Mesendoderm (in vitro differentiated cells): ENCODE results near the gene MOK.

Source experiments
- DNase-seq: peaks from one replicate; pipeline ENCODE4 v3.0.0; 2013
- H2AK5ac ChIP-seq: 2 replicates; pipeline ENCODE4 v1.6.1; 2013; ENCODE audit warnings: low read length, inconsistent platforms
- H2BK120ac ChIP-seq: 2 replicates; pipeline ENCODE4 v1.6.1; 2013; ENCODE audit warnings: low read depth, mild to moderate bottlenecking, low read length, moderate library complexity, mixed read lengths
- H2BK15ac ChIP-seq: replicated peaks from 2 replicates; pipeline ENCODE4 v1.6.1; 2013; ENCODE audit warnings: low read depth, mild to moderate bottlenecking, moderate library complexity
- H2BK5ac ChIP-seq: 2 replicates; pipeline ENCODE4 v1.6.1; 2013; ENCODE audit warnings: low read length, inconsistent platforms
- H3K18ac ChIP-seq: 2 replicates; pipeline ENCODE4 v1.6.1; 2013; ENCODE audit warnings: mild to moderate bottlenecking, low read length, mixed read lengths
- H3K23ac ChIP-seq: one replicate; pipeline ENCODE4 v1.6.1; 2013; ENCODE audit warnings: low read length
- H3K27ac ChIP-seq: 2 replicates; pipeline ENCODE4 v1.5.1; 2013; ENCODE audit warnings: low read depth, mild to moderate bottlenecking, inconsistent platforms, low read length, moderate library complexity
- H3K27me3 ChIP-seq: 2 replicates; pipeline ENCODE4 v1.6.1; 2013; ENCODE audit warnings: low read length, control low read depth, mild to moderate bottlenecking, inconsistent platforms; ENCODE audit not compliant: insufficient read depth, poor library complexity
- H3K36me3 ChIP-seq: 2 replicates; pipeline ENCODE4 v1.6.1; 2013; ENCODE audit warnings: low read length, inconsistent platforms; ENCODE audit not compliant: control insufficient read depth, insufficient read depth
- H3K4ac ChIP-seq: one replicate; pipeline ENCODE4 v1.6.1; 2013; ENCODE audit warnings: low read depth, mild to moderate bottlenecking, low read length, moderate library complexity
- H3K4me1 ChIP-seq: 2 replicates; pipeline ENCODE4 v1.6.1; 2013; ENCODE audit warnings: low read depth, low read length, inconsistent platforms; ENCODE audit not compliant: control insufficient read depth
- H3K4me2 ChIP-seq: 2 replicates; pipeline ENCODE4 v1.6.1; 2013; ENCODE audit warnings: low read length
- H3K4me3 ChIP-seq: 2 replicates; pipeline ENCODE4 v1.5.1; 2013; ENCODE audit warnings: mild to moderate bottlenecking, low read length
- H3K56ac ChIP-seq: one replicate; pipeline ENCODE4 v1.6.1; 2013; ENCODE audit warnings: low read length
- H3K79me1 ChIP-seq: 2 replicates; pipeline ENCODE4 v1.6.1; 2013; ENCODE audit warnings: low read length, inconsistent platforms
- H3K79me2 ChIP-seq: 2 replicates; pipeline ENCODE4 v1.6.1; 2013; ENCODE audit warnings: mild to moderate bottlenecking, low read length; ENCODE audit not compliant: control insufficient read depth, insufficient read depth
- H3K9ac ChIP-seq: 2 replicates; pipeline ENCODE4 v1.6.1; 2013; ENCODE audit warnings: low read length, inconsistent platforms
- H4K5ac ChIP-seq: one replicate; pipeline ENCODE4 v1.6.1; 2013; ENCODE audit warnings: low read length
- H4K8ac ChIP-seq: one replicate; pipeline ENCODE4 v1.6.1; 2013; ENCODE audit warnings: low read depth, mild to moderate bottlenecking, control low read depth, low read length, moderate library complexity
- WGBS: extraction: QIAGEN DNeasy Blood & Tissue Kit; methylation state at CpG from one replicate; pipeline ENCODE4 v1.1.7; 2013; ENCODE audit warnings: low lambda C conversion rate, missing lambda C conversion rate; ENCODE audit not compliant: insufficient coverage; ENCODE audit errors: extremely low coverage; 5-methylcytosine and 5-hydroxymethylcytosine counted together

MOK gene

GRCh38 chr14:102213984-102214658 is 90.8 kb downstream of the MOK start:
- H2BK5ac ChIP-seq: no peak overlapping the region
- H3K36me3 ChIP-seq: no peaks in the 10 kb centered on the region
- H3K27ac ChIP-seq: no peak overlapping the region
- H2BK15ac ChIP-seq: no peak overlapping the region
- H4K5ac ChIP-seq: no peak overlapping the region
- H2AK5ac ChIP-seq: no peak overlapping the region
- H4K8ac ChIP-seq: no peak overlapping the region
- no peak overlapping the region for H3K4me3 ChIP-seq
- no peak for DNase-seq
- no peak overlapping the region for H3K4me2 ChIP-seq
- no peaks in the 10 kb centered on the region for H3K79me2 ChIP-seq
- no peak overlapping the region for H3K23ac ChIP-seq
- 100% methylated on average over 1 of the region's 25 CpGs for WGBS
- no peak overlapping the region for H3K56ac ChIP-seq
- no peak overlapping the region for H3K18ac ChIP-seq
- H3K79me1 ChIP-seq: peaks cover 18% of the 10 kb centered on the region
- H2BK120ac ChIP-seq: no peak overlapping the region
- no peaks in the 10 kb centered on the region for H3K27me3 ChIP-seq
- H3K4ac ChIP-seq: no peak overlapping the region
- peaks cover 2% of the 10 kb centered on the region for H3K4me1 ChIP-seq
- no peak overlapping the region for H3K9ac ChIP-seq

- Histone ChIP-seq H2BK120ac (no peak overlapping the region), H3K23ac (no peak overlapping the region), H3K4ac (no peak overlapping the region), H4K8ac (no peak overlapping the region), H3K4me2 (no peak overlapping the region), H3K18ac (no peak overlapping the region), H2AK5ac (no peak overlapping the region), H3K56ac (no peak overlapping the region), H2BK15ac (no peak overlapping the region), H3K27me3 (no peaks in the 10 kb centered on the region), H3K4me1 (peaks cover 2% of the 10 kb centered on the region), H3K79me2 (no peaks in the 10 kb centered on the region), H3K9ac (no peak overlapping the region), H3K27ac (no peak overlapping the region), H3K79me1 (peaks cover 18% of the 10 kb centered on the region), H2BK5ac (no peak overlapping the region), H3K36me3 (no peaks in the 10 kb centered on the region), H4K5ac (no peak overlapping the region), H3K4me3 (no peak overlapping the region)
- WGBS: no CpG with 5 or more reads among the region's 10 CpGs
- DNase-seq: no peak
These were observed 91.5 kb downstream of the MOK start for GRCh38 chr14:102213470-102213869.

GRCh38 chr14:102212845-102213244 is 92.1 kb downstream of the MOK start:
- no peak overlapping the region for H3K23ac ChIP-seq
- no peak overlapping the region for H2BK120ac ChIP-seq
- H2BK5ac ChIP-seq: no peak overlapping the region
- no peak overlapping the region for H2AK5ac ChIP-seq
- no peak overlapping the region for H3K56ac ChIP-seq
- H3K4me1 ChIP-seq: peaks cover 2% of the 10 kb centered on the region
- no peak overlapping the region for H3K4me2 ChIP-seq
- H3K36me3 ChIP-seq: no peaks in the 10 kb centered on the region
- no peak overlapping the region for H3K4me3 ChIP-seq
- H3K18ac ChIP-seq: no peak overlapping the region
- DNase-seq: no peak
- no peak overlapping the region for H3K27ac ChIP-seq
- no peak overlapping the region for H4K8ac ChIP-seq
- H2BK15ac ChIP-seq: no peak overlapping the region
- peaks cover 18% of the 10 kb centered on the region for H3K79me1 ChIP-seq
- H3K27me3 ChIP-seq: no peaks in the 10 kb centered on the region
- H3K4ac ChIP-seq: no peak overlapping the region
- no peak overlapping the region for H4K5ac ChIP-seq
- WGBS: no CpG with 5 or more reads among the region's 10 CpGs
- no peaks in the 10 kb centered on the region for H3K79me2 ChIP-seq
- H3K9ac ChIP-seq: no peak overlapping the region

- H3K79me1 ChIP-seq: peaks cover 18% of the 10 kb centered on the region
- no peak overlapping the region for H3K4me3 ChIP-seq
- H3K4ac ChIP-seq: no peak overlapping the region
- no peak for DNase-seq
- H3K18ac ChIP-seq: no peak overlapping the region
- no peak overlapping the region for H3K27ac ChIP-seq
- no peaks in the 10 kb centered on the region for H3K27me3 ChIP-seq
- H4K8ac ChIP-seq: no peak overlapping the region
- peaks cover 2% of the 10 kb centered on the region for H3K4me1 ChIP-seq
- no peaks in the 10 kb centered on the region for H3K79me2 ChIP-seq
- no peak overlapping the region for H2BK15ac ChIP-seq
- H2AK5ac ChIP-seq: no peak overlapping the region
- no peak overlapping the region for H3K9ac ChIP-seq
- WGBS: no CpG with 5 or more reads among the region's 8 CpGs
- H2BK5ac ChIP-seq: no peak overlapping the region
- no peak overlapping the region for H4K5ac ChIP-seq
- no peaks in the 10 kb centered on the region for H3K36me3 ChIP-seq
- H3K56ac ChIP-seq: no peak overlapping the region
- no peak overlapping the region for H3K4me2 ChIP-seq
- no peak overlapping the region for H3K23ac ChIP-seq
- H2BK120ac ChIP-seq: no peak overlapping the region
These were observed 92.6 kb downstream of the MOK start for GRCh38 chr14:102212356-102212755.

GRCh38 chr14:102211240-102211639 is 93.7 kb downstream of the MOK start:
- no peak overlapping the region for H4K5ac ChIP-seq
- no peaks in the 10 kb centered on the region for H3K27me3 ChIP-seq
- no peak overlapping the region for H3K4me3 ChIP-seq
- peak overlapping the region; percentile 48 for H3K23ac ChIP-seq
- H3K56ac ChIP-seq: no peak overlapping the region
- H3K9ac ChIP-seq: no peak overlapping the region
- H3K79me2 ChIP-seq: no peaks in the 10 kb centered on the region
- H3K27ac ChIP-seq: no peak overlapping the region
- no peak overlapping the region for H2AK5ac ChIP-seq
- no peak overlapping the region for H4K8ac ChIP-seq
- peaks cover 2% of the 10 kb centered on the region for H3K4me1 ChIP-seq
- H3K4me2 ChIP-seq: no peak overlapping the region
- no peak for DNase-seq
- no peak overlapping the region for H2BK15ac ChIP-seq
- no peak overlapping the region for H2BK5ac ChIP-seq
- H3K4ac ChIP-seq: no peak overlapping the region
- no peak overlapping the region for H2BK120ac ChIP-seq
- H3K18ac ChIP-seq: no peak overlapping the region
- peaks cover 18% of the 10 kb centered on the region for H3K79me1 ChIP-seq
- no peaks in the 10 kb centered on the region for H3K36me3 ChIP-seq
- WGBS: no CpG with 5 or more reads among the region's 12 CpGs
